Stimulated activated CD4-positive, alpha-beta T cell treated with anti-CD3 and anti-CD28 coated beads, Interleukin-1b, Interleukin-23, amount 100 ng/mL, for 24 hours (primary cell): ENCODE data around the gene ZNF497.
A peak's percentile ranks its signal among the peaks of the same experiment; 100 is the strongest.
"Not testable (repeated sequence)": the region's sequence is repeated elsewhere in the genome, so short reads cannot be mapped to it uniquely, and the experiment has no call there.

Experiments
- DNase-seq, 4 experiments: peaks; one replicate each; pipeline ENCODE4 v3.0.0-alpha.2; 2020; ENCODE audit warnings: low read depth in 4 of 4, low spot score in 1 of 4

Gene ZNF497

DNA sequence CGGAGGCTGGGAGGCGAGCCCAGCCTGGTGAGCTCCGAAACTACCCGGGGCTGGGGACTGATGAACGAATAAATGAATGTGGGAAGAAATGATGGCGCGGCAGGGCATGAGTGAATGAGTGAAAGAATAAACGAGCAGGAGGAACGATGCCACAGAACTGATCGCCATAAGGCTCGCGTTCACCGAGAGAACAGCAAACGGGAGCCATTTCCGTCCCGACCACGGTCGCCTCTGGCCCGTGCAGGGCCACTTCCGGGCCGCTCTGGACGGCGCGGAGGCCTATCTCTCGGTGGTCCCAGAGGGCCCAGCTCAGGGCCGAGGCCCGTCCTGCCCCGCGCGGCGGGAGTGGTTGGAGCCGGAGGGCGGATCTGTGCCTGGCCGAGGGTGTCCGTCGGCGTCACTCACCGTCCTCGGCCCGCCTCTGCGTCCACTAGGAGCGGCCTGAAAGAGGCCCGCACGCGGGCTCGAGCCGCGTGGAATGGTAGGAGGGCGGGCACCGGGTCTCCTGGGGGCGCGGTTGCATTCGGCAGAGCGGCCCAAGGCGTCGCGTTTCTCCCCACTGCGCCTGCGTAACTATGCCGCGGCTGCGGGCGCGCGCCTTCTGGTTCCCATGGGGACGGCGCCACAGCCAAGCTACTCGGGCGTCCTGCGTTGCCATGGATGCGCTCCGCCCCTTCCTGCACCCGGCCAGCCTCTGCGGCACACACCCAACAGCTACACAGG is at the start of gene ZNF497:
Gene ZNF497, minus strand, starts transcription at position 480 of the 723 bp plus-strand sequence. CDS start 5,116 bp downstream, outside the sequence.
- DNase-seq = peak; percentile 88 to 96 (median 95)

DNA sequence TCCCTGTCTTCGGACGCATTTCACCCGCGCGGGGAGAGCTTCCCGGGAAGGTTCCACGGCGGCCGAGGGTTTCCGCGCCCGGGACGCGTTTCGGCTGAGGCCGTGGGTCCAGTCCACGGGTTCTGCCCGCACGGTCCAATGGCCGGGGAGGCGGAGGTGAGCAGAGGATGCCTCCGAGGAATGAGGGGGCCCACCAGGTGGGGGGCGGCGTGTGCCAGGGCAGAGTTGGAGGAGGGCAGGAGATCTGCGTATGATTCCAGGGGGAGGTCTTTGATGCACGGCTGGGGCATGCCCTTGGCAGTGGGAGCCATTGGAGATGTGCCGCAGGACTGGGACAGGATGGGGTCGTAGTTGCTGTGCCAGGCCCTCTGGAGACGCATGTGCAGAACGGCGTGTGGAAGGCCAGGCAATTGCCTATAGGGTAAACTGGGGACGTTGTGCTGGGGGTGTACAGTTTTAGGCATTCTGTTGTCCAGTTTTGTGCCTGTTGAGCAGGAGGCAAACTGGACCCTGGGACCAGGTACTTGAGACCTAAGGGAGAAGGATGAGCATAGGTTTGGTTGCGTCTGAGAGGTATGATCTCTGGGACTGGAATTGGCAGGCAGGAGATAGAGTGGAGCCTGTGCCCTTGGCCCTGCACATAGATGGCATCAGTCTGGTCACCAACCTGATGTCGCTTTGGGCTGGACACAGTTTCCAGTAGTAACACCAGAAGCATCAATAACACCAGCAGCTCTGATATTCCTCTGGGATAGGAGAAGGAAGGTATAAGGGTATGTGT is 46.6 kb upstream of the ZNF497 start:
- no peak for DNase-seq

DNA sequence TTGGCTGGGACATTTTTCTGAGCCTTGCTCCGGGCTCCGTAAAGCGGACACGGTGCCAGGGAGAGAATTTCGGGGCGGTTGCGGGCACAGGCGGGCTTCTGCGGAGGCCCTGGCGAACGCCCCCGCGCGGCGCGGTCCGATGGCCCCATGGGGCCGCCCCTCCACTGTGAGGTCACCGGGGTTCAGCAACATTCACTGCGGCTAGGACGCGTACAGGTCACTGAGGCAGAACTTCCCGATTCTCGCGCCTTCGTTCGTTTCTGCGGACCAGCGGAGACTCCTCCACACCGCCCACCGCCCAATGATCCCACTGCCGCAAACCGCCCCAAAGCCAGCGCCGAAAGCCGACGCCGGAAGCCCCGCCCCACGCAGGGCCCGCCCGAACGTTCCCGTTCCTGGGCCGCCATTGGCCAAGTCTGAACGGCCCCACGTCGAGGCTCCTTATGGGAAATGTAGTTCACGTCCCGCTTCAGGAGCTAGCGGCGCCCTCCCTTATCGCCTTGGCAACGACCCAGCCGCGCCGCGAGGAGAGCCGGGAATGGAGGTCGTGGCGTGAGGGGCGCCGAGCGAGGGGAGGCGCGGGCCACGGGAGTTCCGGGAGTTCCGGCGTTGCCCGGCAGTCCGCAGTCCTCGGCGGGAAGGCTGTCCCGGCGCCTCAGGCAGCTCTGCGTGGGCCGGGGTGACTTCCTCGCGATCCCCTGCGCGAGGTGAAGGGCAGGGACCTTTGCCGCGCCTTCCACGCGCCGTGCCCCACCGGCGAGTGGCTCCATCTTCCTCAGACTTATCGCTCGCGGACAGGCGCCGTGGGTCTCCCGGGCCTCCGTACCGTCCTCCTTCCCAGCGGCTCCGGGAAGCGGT is 45.8 kb upstream of the ZNF497 start, which contains the start of gene ZNF584:
Gene ZNF584, plus strand, starts transcription at position 498 of the 858 bp plus-strand sequence. CDS start 499 bp downstream, outside the sequence.
- DNase-seq = peak; percentile 82 to 96 (median 90)

DNA sequence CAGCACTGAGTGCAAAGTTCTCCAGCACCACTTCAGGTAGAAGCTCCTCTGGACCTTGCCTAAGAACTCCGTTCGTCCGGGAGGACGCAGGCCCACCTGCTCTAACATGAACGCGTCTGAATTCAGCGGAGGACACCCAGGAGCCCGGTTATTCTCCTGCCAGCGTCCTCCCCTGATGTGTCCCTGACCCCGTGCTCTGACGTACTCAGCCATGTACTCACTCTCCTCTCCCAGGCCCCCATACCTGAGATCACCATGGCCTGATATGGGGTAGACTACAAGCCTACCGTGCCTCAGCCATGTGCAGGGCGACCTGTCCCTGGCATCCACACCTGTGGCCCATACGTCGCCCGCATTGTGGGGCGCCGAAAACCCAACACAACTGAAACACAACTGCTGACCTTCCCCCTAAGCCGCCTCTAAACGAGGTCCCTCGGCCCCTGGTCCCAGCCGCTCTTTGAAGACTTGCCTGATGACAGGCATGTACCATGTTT is 45.2 kb upstream of the ZNF497 start:
- DNase-seq = no peak

DNA sequence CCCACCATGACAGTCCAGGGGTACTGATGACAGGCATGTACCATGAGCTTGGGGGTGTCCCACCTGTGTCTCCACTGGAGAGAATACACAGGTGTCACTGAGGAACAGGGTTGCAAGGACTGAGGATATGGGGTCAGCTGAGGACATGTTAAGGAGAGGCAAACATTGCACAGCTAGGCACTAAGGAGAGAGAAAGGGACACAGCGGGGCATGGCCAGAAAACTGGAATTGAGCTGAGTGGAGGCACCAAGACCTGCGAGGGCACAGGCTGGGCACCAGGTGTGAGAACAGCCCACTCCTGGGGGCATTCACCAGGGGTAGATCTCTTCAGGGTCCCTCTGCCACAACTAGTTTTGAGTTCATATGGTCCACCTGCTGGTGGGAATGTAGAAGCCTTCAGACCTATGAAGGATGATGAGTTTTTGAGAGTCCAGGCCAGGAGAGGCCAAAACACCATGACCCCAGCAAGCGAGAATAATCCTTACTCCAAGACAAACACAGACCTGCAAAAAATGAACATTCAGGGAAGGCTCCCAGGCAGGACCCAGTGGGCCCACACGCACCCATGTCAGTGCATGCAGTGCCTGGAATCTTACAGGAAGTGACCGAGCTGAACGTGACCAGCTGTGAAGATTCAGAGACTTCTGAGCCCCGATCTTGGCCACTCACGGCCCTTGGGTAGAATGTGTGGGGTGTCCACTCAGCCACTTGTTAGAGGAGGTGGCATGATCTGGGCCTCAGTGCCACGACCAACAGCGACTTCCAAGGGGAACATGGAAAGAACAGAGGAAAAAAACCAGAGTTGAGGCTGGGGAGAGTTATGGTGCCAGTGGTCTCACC is 44.5 kb upstream of the ZNF497 start:
- DNase-seq = no peak

DNA sequence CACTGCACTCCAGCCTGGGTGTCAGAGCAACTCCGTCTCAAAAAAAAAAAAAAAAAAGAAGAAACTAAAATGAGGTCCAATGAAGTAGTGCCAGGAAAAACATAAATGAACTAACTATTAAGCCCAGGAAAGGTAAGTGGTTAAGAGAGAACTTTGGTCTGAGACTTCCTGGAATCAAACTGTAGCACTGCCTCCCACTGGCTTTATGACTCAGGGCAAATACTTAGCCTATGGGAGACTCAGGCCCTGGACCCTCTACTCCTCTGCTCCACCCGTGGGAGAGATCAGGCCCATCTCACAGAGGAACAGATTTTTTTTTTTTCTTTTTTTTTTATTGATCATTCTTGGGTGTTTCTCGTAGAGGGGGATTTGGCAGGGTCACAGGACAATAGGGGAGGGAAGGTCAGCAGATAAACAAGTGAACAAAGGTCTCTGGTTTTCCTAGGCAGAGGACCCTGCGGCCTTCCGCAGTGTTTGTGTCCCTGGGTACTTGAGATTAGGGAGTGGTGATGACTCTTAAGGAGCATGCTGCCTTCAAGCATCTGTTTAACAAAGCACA is 41.4 kb upstream of the ZNF497 start:
- DNase-seq = not testable (repeated sequence)

DNA sequence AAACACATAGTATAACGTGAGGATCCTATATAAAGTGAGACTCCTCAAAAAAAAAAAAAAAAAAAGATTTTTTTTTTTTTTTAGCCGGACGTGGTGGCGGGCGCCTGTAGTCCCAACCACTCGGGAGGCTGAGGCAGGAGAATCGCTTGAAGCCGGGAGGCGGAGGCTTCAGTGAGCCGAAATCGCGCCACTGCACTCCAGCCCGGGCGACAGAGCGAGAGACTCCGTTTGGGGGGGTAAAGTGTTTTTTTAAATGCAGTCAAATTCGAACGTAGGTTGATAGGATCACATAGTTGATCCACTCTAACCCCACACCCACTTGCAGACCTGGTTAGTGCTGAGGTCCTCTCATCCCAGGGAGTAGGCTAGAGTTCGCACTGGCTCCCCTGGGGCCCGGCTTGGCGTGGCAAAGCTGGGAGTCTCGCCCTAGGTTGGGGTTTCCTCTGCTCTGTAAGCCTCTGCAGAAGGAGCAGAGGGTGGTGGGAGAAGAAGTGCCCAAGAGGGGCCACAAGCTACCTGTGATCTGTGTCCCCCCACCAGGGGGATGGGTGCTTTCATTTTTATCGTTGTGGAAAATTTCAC is 39.4 kb upstream of the ZNF497 start:
- no peak for DNase-seq

DNA sequence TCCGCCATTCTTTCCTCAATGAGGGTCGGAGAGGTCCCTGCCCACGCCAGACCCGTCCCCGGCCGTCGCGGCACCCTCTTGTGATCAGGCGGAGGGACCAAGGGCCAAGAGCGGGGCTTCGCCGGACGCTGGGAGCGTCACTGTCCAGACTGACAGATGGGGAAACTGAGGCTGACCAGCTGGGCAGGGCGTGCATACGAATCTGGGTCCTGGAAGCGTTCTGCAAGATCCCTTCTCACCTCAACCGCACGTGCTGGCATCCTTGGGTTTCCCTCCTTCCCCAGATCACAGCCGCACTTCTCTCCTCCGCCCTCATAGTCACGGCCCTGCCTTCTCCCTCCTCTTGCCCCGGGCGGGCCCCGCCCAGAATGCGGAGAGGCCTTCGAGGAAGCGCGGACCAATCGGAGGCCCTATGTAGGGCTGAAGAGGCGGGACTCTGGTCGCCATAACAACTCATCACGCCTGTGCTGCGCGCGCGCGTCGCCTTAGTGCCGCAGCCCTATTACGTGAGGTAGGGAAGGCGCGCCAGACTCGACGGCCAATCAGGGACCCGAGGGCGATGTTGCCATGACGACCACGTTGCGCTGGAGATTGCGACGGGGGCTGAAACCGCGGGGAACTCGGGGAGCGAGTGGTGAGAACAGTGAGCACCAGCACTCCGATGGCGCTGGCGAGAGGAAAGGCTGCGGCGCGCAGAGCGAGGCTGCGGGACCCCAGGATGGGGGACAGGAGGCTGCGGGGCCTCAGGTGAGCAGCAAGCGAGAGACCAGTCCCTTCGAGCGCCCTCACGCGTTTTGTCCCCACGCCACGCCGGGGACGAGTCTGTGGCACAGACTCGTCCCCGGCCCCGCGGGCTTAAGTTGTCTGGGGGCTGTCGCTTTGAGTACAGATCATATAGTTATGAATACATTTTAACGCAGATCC is 38.6 kb upstream of the ZNF497 start:
- DNase-seq = peak; percentile 97 to 100 (median 99)

DNA sequence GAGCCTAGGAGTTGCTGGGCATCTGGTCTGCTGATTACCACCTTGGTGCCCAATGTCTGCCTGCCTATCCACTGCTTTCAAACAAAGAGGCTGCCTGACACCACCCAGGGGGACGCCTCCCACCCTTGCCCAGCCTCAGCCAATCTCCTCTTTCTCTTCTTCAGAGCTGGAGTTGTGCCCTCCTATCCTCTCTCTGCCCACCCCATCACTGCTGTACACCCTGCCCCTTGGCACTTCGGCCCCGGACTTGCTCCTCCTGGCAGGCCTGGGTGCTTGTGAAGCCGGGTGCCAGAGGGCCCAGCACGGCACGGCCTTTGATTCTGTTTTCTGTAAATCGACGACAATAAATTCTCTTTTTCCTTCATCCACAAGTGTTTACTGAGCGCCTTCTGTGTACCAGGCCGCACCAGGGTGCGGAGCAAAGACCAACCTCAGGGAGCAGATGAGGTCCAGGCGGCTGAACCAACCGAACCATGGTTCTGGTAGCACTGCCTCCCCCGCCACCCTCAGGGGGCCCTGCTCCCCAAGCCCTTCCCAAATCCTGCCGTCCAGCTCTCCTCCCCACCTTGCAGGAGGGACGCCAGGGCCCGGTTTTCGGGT is 37.9 kb upstream of the ZNF497 start:
- DNase-seq = no peak

DNA sequence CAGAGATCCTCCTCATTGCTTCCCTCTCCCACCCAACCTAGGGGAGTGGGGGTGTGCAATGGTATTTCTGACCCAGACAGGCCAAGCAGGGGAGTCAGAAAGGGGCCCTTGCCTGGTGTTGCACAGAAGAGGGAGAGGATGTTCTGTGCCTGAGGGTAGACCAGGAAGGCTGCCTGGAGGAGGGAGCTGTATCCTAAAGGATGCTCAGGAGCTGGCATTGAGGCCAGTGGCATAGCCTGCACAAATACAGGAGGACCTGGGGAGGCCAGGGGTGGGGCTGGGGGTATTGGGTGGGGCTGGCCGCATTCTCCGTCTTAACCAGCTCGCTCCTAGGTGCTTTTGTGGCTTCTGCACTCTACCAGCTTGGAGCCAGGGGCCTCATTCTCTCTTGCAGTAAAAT is 37.4 kb upstream of the ZNF497 start:
- DNase-seq = no peak

DNA sequence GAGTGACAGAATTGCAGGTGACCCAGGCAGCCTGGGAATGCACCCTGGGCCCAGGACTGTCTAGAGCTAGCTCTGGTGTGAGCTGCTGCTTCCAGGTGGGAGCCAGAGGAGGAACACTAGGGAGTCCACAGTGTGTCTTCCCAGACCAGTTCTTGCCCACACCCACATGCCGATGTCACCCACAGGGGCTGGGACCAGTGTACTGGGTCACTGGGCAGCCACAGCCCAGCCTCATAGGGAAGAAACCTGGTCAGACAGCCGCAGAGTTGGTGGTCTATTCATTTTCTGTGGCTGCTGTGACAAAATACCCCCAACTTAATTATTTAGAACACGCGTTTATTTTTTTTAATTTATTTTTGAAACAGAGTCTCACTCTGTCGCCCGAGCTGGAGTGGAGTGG is 36.0 kb upstream of the ZNF497 start:
- DNase-seq = no peak

DNA sequence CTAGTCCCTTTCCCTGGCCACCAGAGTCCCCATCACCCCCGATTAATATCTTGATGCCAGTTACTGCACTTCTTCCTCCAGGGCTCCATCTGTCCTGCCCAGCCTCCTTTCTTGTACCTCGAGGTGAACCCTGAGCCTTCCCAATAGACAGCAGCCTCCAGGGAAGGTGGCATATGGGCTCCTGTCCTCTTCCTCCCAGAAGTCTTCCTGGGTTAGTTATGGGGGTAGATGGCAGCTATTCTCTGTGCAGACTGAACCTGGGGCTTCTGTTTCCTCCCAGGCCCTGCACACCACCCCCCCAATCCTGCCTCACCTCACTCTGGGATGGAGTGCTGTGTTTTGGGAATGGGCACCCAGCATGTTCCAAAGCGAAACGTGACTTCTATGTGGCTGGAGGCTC is 35.5 kb upstream of the ZNF497 start:
- DNase-seq = no peak

DNA sequence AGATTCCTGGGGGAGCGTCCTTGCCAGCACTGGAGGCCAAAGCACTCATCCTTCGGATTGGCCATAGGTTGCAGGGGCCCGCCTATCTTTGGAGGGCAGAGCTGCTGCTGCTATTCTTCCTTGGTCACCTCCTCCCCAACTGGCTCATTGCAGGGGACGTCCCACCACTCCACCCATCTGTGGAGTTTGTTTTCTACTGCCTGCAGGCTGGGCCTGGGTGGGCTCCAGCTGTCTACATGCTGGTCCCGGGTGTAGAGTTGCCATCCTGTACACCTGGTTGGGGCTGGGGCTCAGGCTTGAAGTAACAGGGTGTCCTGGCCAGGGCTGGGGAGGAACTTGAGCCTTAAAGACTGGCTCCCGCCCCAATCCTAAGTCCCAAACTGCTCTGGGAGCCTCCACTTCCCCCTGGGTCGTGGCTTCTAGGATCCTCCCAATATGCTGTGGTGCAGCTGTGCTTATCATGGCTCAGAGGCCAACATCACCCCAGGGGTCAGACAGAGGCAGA is 35.0 kb upstream of the ZNF497 start:
- no peak for DNase-seq

DNA sequence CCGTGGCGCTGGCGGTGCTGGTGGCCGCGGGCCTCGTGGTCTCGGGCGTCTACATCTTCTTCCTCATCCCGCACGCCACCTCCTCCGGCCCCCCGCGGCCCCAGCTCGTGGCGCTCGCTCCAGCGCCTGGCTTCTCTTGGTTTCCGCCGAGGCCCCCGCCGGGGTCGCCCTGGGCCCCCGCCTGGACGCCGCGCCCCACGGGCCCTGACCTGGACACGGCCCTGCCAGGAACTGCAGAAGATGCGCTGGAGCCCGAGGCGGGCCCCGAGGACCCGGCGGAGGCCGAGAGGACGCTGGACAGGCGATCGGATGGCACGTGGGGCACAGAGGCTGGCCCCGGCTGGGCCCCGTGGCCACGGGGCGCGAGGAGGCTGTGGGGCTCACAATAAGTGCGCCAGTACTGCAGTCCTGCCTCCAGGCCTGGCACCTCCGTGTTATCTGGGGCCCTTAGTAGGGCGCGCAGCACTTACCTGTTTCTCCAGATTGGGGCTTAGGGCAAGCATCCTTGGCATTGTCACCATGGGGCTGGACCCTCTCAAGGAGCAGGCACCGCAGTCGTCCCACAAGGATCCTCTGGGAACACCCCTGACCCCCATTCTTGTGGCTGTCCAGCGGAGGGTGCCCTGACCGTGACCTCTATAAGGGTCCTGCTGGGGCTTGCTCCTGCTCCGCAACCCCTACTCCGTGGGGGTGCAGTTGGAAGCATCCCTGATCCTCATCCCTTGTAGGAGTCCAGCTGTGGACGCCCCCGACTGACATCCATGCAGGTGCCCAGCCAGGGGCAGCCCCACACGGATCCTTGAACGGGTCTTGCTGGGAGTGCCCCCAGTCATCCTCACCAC is 34.4 kb upstream of the ZNF497 start:
- no peak for DNase-seq

DNA sequence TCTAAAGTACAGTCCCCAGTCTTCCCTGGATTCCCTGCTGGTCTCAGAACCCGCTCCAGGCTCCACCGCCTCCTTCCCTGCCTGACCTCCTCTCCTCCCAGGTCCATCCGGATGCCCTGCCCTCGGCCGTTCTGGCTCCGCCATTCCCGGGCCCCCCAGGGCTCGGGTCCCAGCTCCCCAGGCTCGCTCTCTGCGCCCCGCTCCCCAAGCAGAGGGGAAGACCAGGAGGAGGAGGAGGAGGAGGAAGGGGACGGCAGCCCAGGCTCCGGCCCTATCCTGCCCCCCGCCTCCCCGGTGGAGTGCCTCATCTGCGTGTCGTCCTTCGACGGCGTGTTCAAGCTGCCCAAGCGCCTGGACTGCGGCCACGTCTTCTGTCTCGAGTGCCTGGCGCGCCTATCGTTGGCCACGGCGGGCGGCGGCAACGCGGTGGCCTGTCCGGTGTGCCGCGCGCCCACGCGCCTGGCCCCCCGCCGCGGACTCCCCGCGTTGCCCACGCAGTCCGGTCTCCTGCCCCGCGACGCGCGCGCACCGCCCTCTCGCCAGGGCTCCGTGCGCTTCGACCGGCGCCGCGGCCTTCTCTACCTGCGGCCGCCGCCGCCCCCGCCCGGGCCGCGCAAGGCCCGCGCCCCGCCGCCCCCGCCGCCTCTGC is 33.6 kb upstream of the ZNF497 start:
- DNase-seq = no peak

DNA sequence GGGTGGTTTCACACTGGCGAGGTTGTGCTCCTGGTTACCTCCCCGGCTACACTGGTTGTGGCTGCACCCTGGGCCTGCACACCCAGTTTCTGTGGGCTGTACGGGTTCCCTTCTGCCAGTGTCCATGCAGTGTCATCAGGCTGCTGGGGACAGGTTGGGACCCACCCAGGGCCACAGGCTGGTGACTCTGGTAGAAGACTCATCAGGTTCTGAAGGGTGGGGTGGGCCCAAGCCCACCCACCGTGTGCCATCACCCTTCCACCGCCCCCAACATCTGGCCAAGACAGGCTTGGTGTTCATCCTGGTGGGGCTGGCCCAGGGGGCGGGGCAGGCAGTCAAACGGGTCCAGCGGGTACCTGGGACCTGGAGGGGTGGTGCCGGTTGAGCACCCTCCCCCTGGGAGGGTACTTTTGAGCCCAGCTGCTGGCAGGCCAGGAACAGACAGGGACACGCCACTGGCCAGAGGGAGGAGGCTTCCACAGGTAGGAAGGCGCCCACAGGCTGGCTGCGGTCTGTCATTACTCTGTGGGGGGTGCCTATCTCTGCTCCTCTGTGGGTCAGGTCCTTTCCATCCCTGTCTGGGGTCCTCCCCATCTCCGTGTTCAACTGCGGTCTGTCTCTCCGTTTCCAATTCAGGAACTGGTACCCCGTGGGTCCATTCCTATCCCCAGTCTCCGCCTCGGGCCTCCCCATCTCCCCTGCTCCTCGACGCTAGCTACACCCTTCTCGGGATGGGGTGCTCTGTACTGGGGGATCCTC is 32.8 kb upstream of the ZNF497 start, which contains the start of gene RNF225:
Gene RNF225, plus strand, starts transcription at position 437 of the 759 bp plus-strand sequence. CDS start 434 bp downstream, outside the sequence.
- no peak for DNase-seq
